A549 (cell line): ENCODE measurements around the gene RNF13. TPM values are rescaled to one million over a fixed set of nuclear protein-coding genes. Genes with fewer than 3 reads are reported as not detected.
"Not testable (repeated sequence)": the region's sequence is repeated elsewhere in the genome, so short reads cannot be mapped to it uniquely, and the experiment has no call there.

Experiments
- ATAC-seq, 2 experiments: fragments of 200-7000 bp in 1 of 2; fragments of >200 bp in 1 of 2; cut with Nextera tagmentation in 1 of 2; cut with Tn5 transposase in 1 of 2; 3 replicates each; pipeline versions ENCODE4 v1.8.0 to v1.9.1; 2018 to 2020; ENCODE audit warnings: mild to moderate bottlenecking in 1 of 2, moderate library complexity in 1 of 2
- CTCF ChIA-PET: fragments of 300-600 bp; sonication (Branson Sonifier 250); formaldehyde crosslinking; extraction: SDS; loops from one replicate; lab custom pipeline; 2021; ENCODE audit warnings: antibody characterized with exemption, inconsistent platforms; lab: Yijun Ruan, JAX
- POLR2A ChIA-PET: fragments of 350-600 bp; formaldehyde crosslinking; extraction: SDS; loops from one replicate; lab custom pipeline; 2021; ENCODE audit warnings: antibody characterized with exemption, inconsistent platforms; lab: Yijun Ruan, JAX
- DNase-seq, 2 experiments: peaks; one replicate each; pipeline versions ENCODE4 v3.0.0 to v3.0.0-alpha.2; 2011 to 2016; ENCODE audit warnings: low read depth in 1 of 2, low spot score in 1 of 2
- FAIRE-seq: peaks from 2 replicates; lab custom pipeline; 2011; peaks lifted over from hg19 to GRCh38; lab: Jason Lieb, UNC
- H3K27ac ChIP-seq, 2 experiments: fragments of >200 bp; sonication (Bioruptor Twin); formaldehyde crosslinking; 3 replicates each; pipeline ENCODE4 v1.5.1; 2016 to 2017
- H3K4me1 ChIP-seq: fragments of >200 bp; sonication (Bioruptor Twin); formaldehyde crosslinking; 3 replicates; pipeline ENCODE4 v1.6.1; 2016
- H3K4me2 ChIP-seq: fragments of >200 bp; sonication (Bioruptor Twin); formaldehyde crosslinking; 3 replicates; pipeline ENCODE4 v1.6.1; 2016
- H3K4me3 ChIP-seq: fragments of >200 bp; sonication (Bioruptor Twin); formaldehyde crosslinking; 3 replicates; pipeline ENCODE4 v1.5.1; 2016
- H3K9me3 ChIP-seq: fragments of >200 bp; sonication (Bioruptor Twin); formaldehyde crosslinking; 3 replicates; pipeline ENCODE4 v1.6.1; 2016
- E2F6 ChIP-seq: IDR thresholded peaks from 2 replicates; pipeline ENCODE4 v1.6.1; 2012; ENCODE audit warnings: low read depth, borderline replicate concordance
- EHF ChIP-seq: fragments of 250-450 bp; sonication (Bioruptor Pico); IDR thresholded peaks from 2 replicates; pipeline ENCODE4 v1.5.0; 2020; ENCODE audit warnings: mild to moderate bottlenecking
- ESRRA ChIP-seq: fragments of 150-350 bp; IDR thresholded peaks from 2 replicates; pipeline ENCODE4 v1.6.1; 2014; ENCODE audit warnings: mild to moderate bottlenecking, low read length, borderline replicate concordance
- GATA3 ChIP-seq: IDR thresholded peaks from 2 replicates; pipeline ENCODE4 v1.6.1; 2012; ENCODE audit warnings: borderline replicate concordance
- HDAC2 ChIP-seq: fragments of 200-600 bp; sonication (generic); IDR thresholded peaks from 2 replicates; pipeline ENCODE4 v1.6.1; 2016
- HES2 ChIP-seq: fragments of >200 bp; sonication (Bioruptor Twin); formaldehyde crosslinking; IDR thresholded peaks from 2 replicates; pipeline ENCODE4 v1.6.1; 2016
- HMGXB4 ChIP-seq: fragments of 250-450 bp; sonication (Bioruptor Pico); IDR thresholded peaks from 2 replicates; pipeline ENCODE4 v1.5.0; 2021; ENCODE audit warnings: mild to moderate bottlenecking, moderate library complexity, borderline replicate concordance
- KDM5A ChIP-seq: fragments of 200-600 bp; sonication (generic); IDR thresholded peaks from 2 replicates; pipeline ENCODE4 v1.6.1; 2016; ENCODE audit warnings: antibody characterized with exemption, mild to moderate bottlenecking
- MAFK ChIP-seq: fragments of 450-650 bp; IDR thresholded peaks from 2 replicates; pipeline ENCODE4 v1.6.1; 2014; ENCODE audit not compliant: partially characterized antibody
- NPAS2 ChIP-seq: fragments of 250-450 bp; sonication (Bioruptor Pico); IDR thresholded peaks from 2 replicates; pipeline ENCODE4 v1.8.0; 2022; ENCODE audit warnings: mild to moderate bottlenecking, moderate library complexity, borderline replicate concordance
- POLR2AphosphoS2 ChIP-seq: conservative IDR thresholded peaks from 2 replicates; pipeline ENCODE4 v1.6.1; 2012; ENCODE audit warnings: low read length, improper control_type of control experiment, inconsistent platforms
- RCOR1 ChIP-seq: fragments of 150-350 bp; IDR thresholded peaks from 2 replicates; pipeline ENCODE4 v1.6.1; 2014; ENCODE audit warnings: antibody characterized with exemption, low read length, low read depth
- RFX5 ChIP-seq: fragments of 450-650 bp; IDR thresholded peaks from 2 replicates; pipeline ENCODE4 v1.7.1; 2014; ENCODE audit warnings: antibody characterized with exemption, mild to moderate bottlenecking, moderate library complexity
- RNF2 ChIP-seq: fragments of 200-600 bp; sonication (generic); IDR thresholded peaks from 2 replicates; pipeline ENCODE4 v1.6.1; 2016; ENCODE audit warnings: low read depth, mild to moderate bottlenecking, antibody characterized with exemption, moderate library complexity, borderline replicate concordance
- SMC3 ChIP-seq: fragments of >200 bp; sonication (Bioruptor Twin); formaldehyde crosslinking; IDR thresholded peaks from 3 replicates; pipeline ENCODE4 v1.6.1; 2018; ENCODE audit warnings: inconsistent platforms
- USF2 ChIP-seq: fragments of 450-650 bp; IDR thresholded peaks from 2 replicates; pipeline ENCODE4 v1.6.1; 2014; ENCODE audit warnings: antibody characterized with exemption
- WGBS: methylation state at CpG from one replicate; pipeline ENCODE4 v1.1.6; 2017; ENCODE audit errors: missing lambda C conversion rate; 5-methylcytosine and 5-hydroxymethylcytosine counted together
- polyA plus RNA-seq, 4 experiments: library from polyadenylated mRNA; depleted of rRNA in 3 of 4; stranded (reverse); fragments of >200 nt; fragmentation: RNase III in 1 of 4; extraction: RNeasy Plus Mini Kit Qiagen cat#74134 plus additional on column Dnase treatment in 1 of 4; gene quantifications; 2 replicates in 3 of 4; 3 replicates in 1 of 4; pipeline ENCODE4 v1.2.3, GENCODE V29; 2011 to 2017

RNF13 gene
- polyA plus RNA-seq, 2 of the 4 experiments (the other 2 are of a cell fraction) = 46.2 to 100 TPM

- TF ChIP-seq NPAS2 (CRISPR knock-in tag) = no peak
Observed at GRCh38 chr3:149977386-149977785, 164.4 kb downstream of the RNF13 start (continued).

GRCh38 chr3:149981979-149982378 is 169.0 kb downstream of the RNF13 start:
- DNase-seq, FAIRE-seq, H3K9me3 ChIP-seq, H3K4me1 ChIP-seq, H3K27ac ChIP-seq, H3K4me3 ChIP-seq, H3K4me2 ChIP-seq, POLR2A ChIA-PET: not testable (repeated sequence)
- WGBS = 17% methylated on average over 5 of the region's 10 CpGs
- ATAC-seq = peak; percentile 90 to 95
- CTCF ChIA-PET = interaction anchor here (1.0 kb wide), 2 partner anchors 10 to 45 kb away, joined by 3 read pairs; no protein-coding TSS in a partner anchor

- H3K9me3 ChIP-seq, POLR2A ChIA-PET, H3K4me3 ChIP-seq, ATAC-seq, H3K4me1 ChIP-seq, FAIRE-seq, DNase-seq, H3K4me2 ChIP-seq, H3K27ac ChIP-seq: not testable (repeated sequence)
- CTCF ChIA-PET = interaction anchor here (0.8 to 2.3 kb wide), 4 partner anchors 10 to 201 kb away, joined by 3 to 10 read pairs (median 3); no protein-coding TSS in a partner anchor
- WGBS = 90% methylated on average over 31 of the region's 32 CpGs
Observed at GRCh38 chr3:149983053-149983452, 170.0 kb downstream of the RNF13 start.

GRCh38 chr3:149983628-149984027 is 170.6 kb downstream of the RNF13 start:
- no peak for TF ChIP-seq NPAS2 (CRISPR knock-in tag)
- no peak for TF ChIP-seq KDM5A
- TF ChIP-seq RNF2 = no peak
- no peak for TF ChIP-seq EHF (CRISPR knock-in tag)
- TF ChIP-seq RCOR1 = no peak
- no peak for TF ChIP-seq ESRRA
- TF ChIP-seq GATA3 = no peak
- TF ChIP-seq RFX5 = no peak
- TF ChIP-seq HMGXB4 (CRISPR knock-in tag) = no peak
- no peak for TF ChIP-seq E2F6
- TF ChIP-seq HDAC2 = no peak
- no peak for TF ChIP-seq POLR2AphosphoS2
- no peak for TF ChIP-seq SMC3
- no peak for TF ChIP-seq MAFK
- TF ChIP-seq USF2 = no peak
- no peak for TF ChIP-seq HES2
- Histone ChIP-seq H3K27ac (no peak overlapping the region), H3K4me1 (no peaks in the 10 kb centered on the region), H3K4me3 (no peak overlapping the region), H3K4me2 (no peak overlapping the region), H3K9me3 (no peaks in the 10 kb centered on the region)
- ChIA-PET CTCF (interaction anchor here (0.8 to 2.3 kb wide), 4 partner anchors 9 to 200 kb away, joined by 3 to 10 read pairs (median 3); no protein-coding TSS in a partner anchor), POLR2A (interaction anchor here (0.9 kb wide), 1 partner anchor 13 kb away, joined by 4 read pairs; the partner anchor contains the start of gene PFN2)
- 59% methylated on average over 4 of the region's 4 CpGs for WGBS
- DNase-seq (no peak), FAIRE-seq (no peak), ATAC-seq (no peak)
